HCT116 (cell line): Measurements from ENCODE around the gene ADGRD1. TPM values are rescaled to one million over a fixed set of nuclear protein-coding genes. Genes with fewer than 3 reads are reported as not detected.

Experiments used
- ATAC-seq: fragments of 200-7000 bp; cut with Tn5 transposase; 2 replicates; pipeline ENCODE4 v1.9.1; 2020; ENCODE audit warnings: mild to moderate bottlenecking, moderate library complexity
- BruUV-seq: library from RNA; stranded (reverse); fragments of 400-500 nt; replicated peaks from 2 replicates; lab custom pipeline; 2021; lab: Mats Ljungman, UMichigan
- CTCF ChIA-PET: fragments of 300-600 bp; sonication (Branson Sonifier 250); formaldehyde crosslinking; loops from one replicate; lab custom pipeline; 2021; ENCODE audit warnings: antibody characterized with exemption; lab: Charles Lee
- POLR2A ChIA-PET: fragments of 300-600, 350-600 bp; sonication (Branson Sonifier 250); formaldehyde crosslinking; loops from one replicate; lab custom pipeline; 2021; ENCODE audit warnings: antibody characterized with exemption; lab: Charles Lee
- RAD21 ChIA-PET, 2 experiments: fragments of 300-600 bp; sonication (Branson Sonifier 250); formaldehyde crosslinking; loops; one replicate each; lab custom pipeline; 2023; ENCODE audit warnings: low total read pairs in 2 of 2; ENCODE audit not compliant: uncharacterized antibody in 2 of 2, unreplicated experiment in 2 of 2, low non-redundant PET in 1 of 2; lab: Charles Lee
- DNase-seq: peaks from one replicate; pipeline ENCODE4 v3.0.0-alpha.2; 2010; ENCODE audit warnings: low read depth, low spot score
- H2AFZ ChIP-seq: fragments of 200-600 bp; shearing (Covaris generic), sonication (generic); 2 replicates; pipeline ENCODE4 v1.6.1; 2017; ENCODE audit warnings: low read depth, mixed run types, mixed read lengths, antibody characterized with exemption, low read length; ENCODE audit not compliant: poor library complexity, severe bottlenecking
- H3K27ac ChIP-seq: 2 replicates; pipeline ENCODE4 v1.5.1; 2012; ENCODE audit warnings: low read depth, low read length
- H3K27me3 ChIP-seq: fragments of 200-600 bp; sonication (generic); 2 replicates; pipeline ENCODE4 v1.6.1; 2016; ENCODE audit warnings: mixed run types, low read length, mixed read lengths; ENCODE audit not compliant: insufficient read depth
- H3K36me3 ChIP-seq, 2 experiments: fragments of 200-500 bp in 1 of 2; fragments of 200-600 bp in 1 of 2; sonication (Bioruptor generic) in 1 of 2; sonication (generic) in 1 of 2; 2 replicates each; pipeline versions ENCODE4 v1.5.1 to v1.6.1; 2014 to 2016; ENCODE audit warnings: low read length in 2 of 2, inconsistent platforms in 1 of 2, mixed read lengths in 1 of 2, mixed run types in 1 of 2; ENCODE audit not compliant: insufficient read depth in 2 of 2, control insufficient read depth in 1 of 2
- H3K4me1 ChIP-seq, 2 experiments: fragments of 200-600 bp in 1 of 2; sonication (generic) in 1 of 2; 2 replicates each; pipeline versions ENCODE4 v1.5.1 to v1.6.1; 2012 to 2017; ENCODE audit warnings: low read length in 2 of 2, inconsistent platforms in 1 of 2, mild to moderate bottlenecking in 1 of 2, mixed read lengths in 1 of 2, mixed run types in 1 of 2, moderate library complexity in 1 of 2; ENCODE audit not compliant: insufficient read depth in 2 of 2, control insufficient read depth in 1 of 2
- H3K4me2 ChIP-seq: fragments of 200-600 bp; sonication (generic); 2 replicates; pipeline ENCODE4 v1.6.1; 2017; ENCODE audit warnings: mixed run types, low read length, mixed read lengths
- H3K4me3 ChIP-seq, 2 experiments: fragments of 200-600 bp in 1 of 2; sonication (generic) in 1 of 2; replicated peaks in 1 of 2; 2 replicates each; pipeline ENCODE4 v1.5.1; 2011 to 2016; ENCODE audit warnings: low read length in 2 of 2, control low read depth in 1 of 2, low read depth in 1 of 2, mild to moderate bottlenecking in 1 of 2, mixed read lengths in 1 of 2, mixed run types in 1 of 2
- H3K79me2 ChIP-seq: fragments of 200-600 bp; sonication (generic); 2 replicates; pipeline ENCODE4 v1.6.1; 2017; ENCODE audit warnings: mild to moderate bottlenecking, mixed run types, low read length, moderate library complexity, mixed read lengths; ENCODE audit not compliant: insufficient read depth
- H3K9ac ChIP-seq: fragments of 200-600 bp; sonication (generic); 2 replicates; pipeline ENCODE4 v1.6.1; 2016; ENCODE audit warnings: low read length, mixed read lengths
- H3K9me2 ChIP-seq: fragments of 200-600 bp; sonication (generic), shearing (Covaris generic); 2 replicates; pipeline ENCODE4 v1.6.1; 2017; ENCODE audit warnings: mixed run types, mild to moderate bottlenecking, moderate library complexity; ENCODE audit not compliant: insufficient read depth
- H3K9me3 ChIP-seq, 2 experiments: fragments of 200-500 bp in 1 of 2; fragments of 200-600 bp in 1 of 2; sonication (Bioruptor generic) in 1 of 2; sonication (generic) in 1 of 2; 2 replicates each; pipeline ENCODE4 v1.6.1; 2014 to 2017; ENCODE audit warnings: low read length in 2 of 2, mixed read lengths in 2 of 2, inconsistent platforms in 1 of 2, low read depth in 1 of 2, mild to moderate bottlenecking in 1 of 2, mixed run types in 1 of 2, moderate library complexity in 1 of 2; ENCODE audit not compliant: control insufficient read depth in 1 of 2, insufficient read depth in 1 of 2
- H4K20me1 ChIP-seq: fragments of 200-600 bp; sonication (generic), shearing (Covaris generic); 2 replicates; pipeline ENCODE4 v1.6.1; 2017; ENCODE audit warnings: mixed run types, mild to moderate bottlenecking, moderate library complexity; ENCODE audit not compliant: insufficient read depth
- ATF3 ChIP-seq: IDR thresholded peaks from 2 replicates; pipeline ENCODE4 v1.6.1; 2012
- CBX3 ChIP-seq: IDR thresholded peaks from 2 replicates; pipeline ENCODE4 v1.6.1; 2012; ENCODE audit warnings: low read depth
- EGR1 ChIP-seq: IDR thresholded peaks from 2 replicates; pipeline ENCODE4 v1.6.1; 2012; ENCODE audit warnings: low read depth
- ELF1 ChIP-seq: IDR thresholded peaks from 2 replicates; pipeline ENCODE4 v1.6.1; 2012; ENCODE audit warnings: low read depth, borderline replicate concordance
- EZH2 ChIP-seq: fragments of 200-600 bp; sonication (generic); IDR thresholded peaks from 2 replicates; pipeline ENCODE4 v1.6.1; 2017; ENCODE audit warnings: antibody characterized with exemption, mixed run types
- EZH2phosphoT487 ChIP-seq: fragments of 200-600 bp; IDR thresholded peaks from 2 replicates; pipeline ENCODE4 v1.6.1; 2018; ENCODE audit warnings: antibody characterized with exemption, borderline replicate concordance
- FOSL1 ChIP-seq: IDR thresholded peaks from 2 replicates; pipeline ENCODE4 v1.6.1; 2012; ENCODE audit warnings: low read depth
- JUND ChIP-seq: IDR thresholded peaks from 2 replicates; pipeline ENCODE4 v1.6.1; 2012
- MAX ChIP-seq: IDR thresholded peaks from 2 replicates; pipeline ENCODE4 v1.6.1; 2012
- POLR2A ChIP-seq: IDR thresholded peaks from 2 replicates; pipeline ENCODE4 v1.7.0; 2011; ENCODE audit warnings: borderline replicate concordance; ENCODE audit not compliant: insufficient read depth, insufficient read length; ENCODE audit errors: extremely low read depth
- POLR2AphosphoS5 ChIP-seq: IDR thresholded peaks from 2 replicates; pipeline ENCODE4 v1.6.1; 2011; ENCODE audit warnings: mild to moderate bottlenecking, low read depth, low read length, moderate library complexity
- RAD21 ChIP-seq: IDR thresholded peaks from 2 replicates; pipeline ENCODE4 v1.6.1; 2012; ENCODE audit warnings: low read depth, mild to moderate bottlenecking
- SIN3A ChIP-seq: IDR thresholded peaks from 2 replicates; pipeline ENCODE4 v1.6.1; 2012; ENCODE audit warnings: low read depth
- SP1 ChIP-seq: IDR thresholded peaks from 2 replicates; pipeline ENCODE4 v1.6.1; 2012; ENCODE audit warnings: low read depth
- SRF ChIP-seq: IDR thresholded peaks from 2 replicates; pipeline ENCODE4 v1.6.1; 2012; ENCODE audit warnings: low read depth
- YY1 ChIP-seq: IDR thresholded peaks from 2 replicates; pipeline ENCODE4 v1.6.1; 2011; ENCODE audit warnings: low read length, low read depth, moderate library complexity, mild to moderate bottlenecking; ENCODE audit not compliant: insufficient replicate concordance; ENCODE audit errors: extremely low read depth
- ZNF274 ChIP-seq: fragments of 200-500 bp; sonication (Bioruptor generic); IDR thresholded peaks from 2 replicates; pipeline ENCODE4 v1.6.1; 2014; ENCODE audit warnings: mild to moderate bottlenecking, low read depth, low read length, inconsistent platforms
- intact Hi-C: fragments of 100-400 bp; cut with micrococcal nuclease; formaldehyde crosslinking; loops from 2 replicates; pipeline ENCODE4 v1.10.0; 2022
- total RNA-seq: library from RNA; stranded (reverse); gene quantifications from one replicate; pipeline ENCODE4 v1.2.1, GENCODE V29; 2021; ENCODE audit not compliant: unreplicated experiment
- TF ChIP-seq, protein P1 (sequence below), 3 experiments: fragments of 200-600 bp in 1 of 3; sonication (generic) in 1 of 3; IDR thresholded peaks in 2 of 3; conservative IDR thresholded peaks in 1 of 3; 2 replicates each; pipeline ENCODE4 v1.5.1; 2012 to 2017; ENCODE audit warnings: low read depth in 2 of 3, low read length in 2 of 3, antibody characterized with exemption in 1 of 3, borderline replicate concordance in 1 of 3, control low read depth in 1 of 3, mild to moderate bottlenecking in 1 of 3, mixed read lengths in 1 of 3, mixed run types in 1 of 3, moderate library complexity in 1 of 3; ENCODE audit not compliant: insufficient read depth in 1 of 3
- TF ChIP-seq, protein P2 (sequence below): IDR thresholded peaks from 2 replicates; pipeline ENCODE4 v1.6.1; 2012; ENCODE audit warnings: low read depth

Gene ADGRD1
- total RNA-seq, 1 experiment from 2014 or later = 0.44 TPM

DNA sequence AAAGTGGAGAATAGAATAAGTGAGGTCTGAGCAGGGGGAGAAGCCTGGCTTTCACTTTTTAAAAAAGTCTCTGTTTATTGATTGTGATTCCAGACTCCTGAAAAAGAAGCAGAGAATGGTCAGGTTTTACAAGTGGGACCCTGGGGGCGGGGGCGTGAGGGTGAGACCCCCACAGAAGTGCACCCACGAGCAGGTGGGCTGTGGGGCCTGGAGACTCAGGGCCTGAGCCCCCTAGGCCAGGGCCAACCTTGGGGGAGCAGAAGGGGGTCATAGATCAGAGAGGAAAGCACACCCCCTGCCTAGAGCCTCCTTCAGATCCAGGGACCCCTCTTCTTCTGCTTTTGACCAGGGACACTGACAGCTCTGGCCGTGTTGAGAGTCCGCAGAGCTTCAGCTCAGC, 180.3 kb downstream of the ADGRD1 start:
- Histone ChIP-seq H2AFZ (no peak overlapping the region), H3K36me3 (no peaks in the 10 kb centered on the region), H4K20me1 (no peaks in the 10 kb centered on the region), H3K27me3 (no peaks in the 10 kb centered on the region), H3K27ac (no peak overlapping the region), H3K9me2 (no peaks in the 10 kb centered on the region), H3K4me2 (no peak overlapping the region), H3K79me2 (no peaks in the 10 kb centered on the region), H3K9ac (no peak overlapping the region), H3K9me3 (no peaks in the 10 kb centered on the region), H3K4me1 (peaks cover 4 to 19% of the 10 kb centered on the region in 2 experiments; a peak in 3 of 4 replicates), H3K4me3 (no peak overlapping the region)
- POLR2A ChIA-PET = no interaction called here
- RAD21 ChIA-PET = no interaction called here
- CTCF ChIA-PET = interaction anchor here (0.8 to 3.1 kb wide), 3 partner anchors 10 to 321 kb away, joined by 4 to 21 read pairs (median 4); no protein-coding TSS in a partner anchor
- ATAC-seq (no peak), DNase-seq (no peak)
- intact Hi-C loops = loop anchor here (5.0 kb wide), 1 partner anchor 372 kb away; no protein-coding TSS in a partner anchor
- no TSS peak for BruUV-seq
- TF ChIP-seq FOSL1 = no peak
- TF ChIP-seq, protein P1, sequence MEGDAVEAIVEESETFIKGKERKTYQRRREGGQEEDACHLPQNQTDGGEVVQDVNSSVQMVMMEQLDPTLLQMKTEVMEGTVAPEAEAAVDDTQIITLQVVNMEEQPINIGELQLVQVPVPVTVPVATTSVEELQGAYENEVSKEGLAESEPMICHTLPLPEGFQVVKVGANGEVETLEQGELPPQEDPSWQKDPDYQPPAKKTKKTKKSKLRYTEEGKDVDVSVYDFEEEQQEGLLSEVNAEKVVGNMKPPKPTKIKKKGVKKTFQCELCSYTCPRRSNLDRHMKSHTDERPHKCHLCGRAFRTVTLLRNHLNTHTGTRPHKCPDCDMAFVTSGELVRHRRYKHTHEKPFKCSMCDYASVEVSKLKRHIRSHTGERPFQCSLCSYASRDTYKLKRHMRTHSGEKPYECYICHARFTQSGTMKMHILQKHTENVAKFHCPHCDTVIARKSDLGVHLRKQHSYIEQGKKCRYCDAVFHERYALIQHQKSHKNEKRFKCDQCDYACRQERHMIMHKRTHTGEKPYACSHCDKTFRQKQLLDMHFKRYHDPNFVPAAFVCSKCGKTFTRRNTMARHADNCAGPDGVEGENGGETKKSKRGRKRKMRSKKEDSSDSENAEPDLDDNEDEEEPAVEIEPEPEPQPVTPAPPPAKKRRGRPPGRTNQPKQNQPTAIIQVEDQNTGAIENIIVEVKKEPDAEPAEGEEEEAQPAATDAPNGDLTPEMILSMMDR (IDR thresholded peaks at IDR 0.05 in 2 of 3, conservative IDR thresholded peaks at IDR 0.05 in 1 of 3; ENCODE audit: borderline replicate concordance in 1 of 3, insufficient read depth in 1 of 3, low read depth in 2 of 3, low read length in 2 of 3) = no peak
- TF ChIP-seq RAD21 = no peak
- no peak for TF ChIP-seq POLR2A
- TF ChIP-seq JUND = no peak
- no peak for TF ChIP-seq EZH2phosphoT487
- TF ChIP-seq EGR1 = no peak
- no peak for TF ChIP-seq SP1
- no peak for TF ChIP-seq POLR2AphosphoS5
- no peak for TF ChIP-seq MAX
- no peak for TF ChIP-seq ATF3
- no peak for TF ChIP-seq ZNF274
- no peak for TF ChIP-seq SRF
- no peak for TF ChIP-seq YY1
- TF ChIP-seq CBX3 = no peak
- TF ChIP-seq EZH2 = no peak
- no peak for TF ChIP-seq ELF1
- TF ChIP-seq, protein P2, sequence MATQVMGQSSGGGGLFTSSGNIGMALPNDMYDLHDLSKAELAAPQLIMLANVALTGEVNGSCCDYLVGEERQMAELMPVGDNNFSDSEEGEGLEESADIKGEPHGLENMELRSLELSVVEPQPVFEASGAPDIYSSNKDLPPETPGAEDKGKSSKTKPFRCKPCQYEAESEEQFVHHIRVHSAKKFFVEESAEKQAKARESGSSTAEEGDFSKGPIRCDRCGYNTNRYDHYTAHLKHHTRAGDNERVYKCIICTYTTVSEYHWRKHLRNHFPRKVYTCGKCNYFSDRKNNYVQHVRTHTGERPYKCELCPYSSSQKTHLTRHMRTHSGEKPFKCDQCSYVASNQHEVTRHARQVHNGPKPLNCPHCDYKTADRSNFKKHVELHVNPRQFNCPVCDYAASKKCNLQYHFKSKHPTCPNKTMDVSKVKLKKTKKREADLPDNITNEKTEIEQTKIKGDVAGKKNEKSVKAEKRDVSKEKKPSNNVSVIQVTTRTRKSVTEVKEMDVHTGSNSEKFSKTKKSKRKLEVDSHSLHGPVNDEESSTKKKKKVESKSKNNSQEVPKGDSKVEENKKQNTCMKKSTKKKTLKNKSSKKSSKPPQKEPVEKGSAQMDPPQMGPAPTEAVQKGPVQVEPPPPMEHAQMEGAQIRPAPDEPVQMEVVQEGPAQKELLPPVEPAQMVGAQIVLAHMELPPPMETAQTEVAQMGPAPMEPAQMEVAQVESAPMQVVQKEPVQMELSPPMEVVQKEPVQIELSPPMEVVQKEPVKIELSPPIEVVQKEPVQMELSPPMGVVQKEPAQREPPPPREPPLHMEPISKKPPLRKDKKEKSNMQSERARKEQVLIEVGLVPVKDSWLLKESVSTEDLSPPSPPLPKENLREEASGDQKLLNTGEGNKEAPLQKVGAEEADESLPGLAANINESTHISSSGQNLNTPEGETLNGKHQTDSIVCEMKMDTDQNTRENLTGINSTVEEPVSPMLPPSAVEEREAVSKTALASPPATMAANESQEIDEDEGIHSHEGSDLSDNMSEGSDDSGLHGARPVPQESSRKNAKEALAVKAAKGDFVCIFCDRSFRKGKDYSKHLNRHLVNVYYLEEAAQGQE = no peak
- TF ChIP-seq SIN3A = no peak
